SK-N-SH treated with all-trans-retinoic acid at 6 μM for 48 hours (cell line): Measurements from ENCODE around the gene ZAR1L.

Source experiments
- ISL1 ChIP-seq: fragments of 250-450 bp; sonication (Bioruptor Pico); IDR thresholded peaks from 2 replicates; pipeline ENCODE4 v2.1.2; 2022; ENCODE audit warnings: mild to moderate bottlenecking, moderate library complexity
- OSR1 ChIP-seq: fragments of 250-450 bp; sonication (Bioruptor Pico); IDR thresholded peaks from 2 replicates; pipeline ENCODE4 v1.8.0; 2022; ENCODE audit warnings: moderate library complexity, mild to moderate bottlenecking, inconsistent platforms
- PATZ1 ChIP-seq: fragments of 250-450 bp; sonication (Bioruptor Pico); IDR thresholded peaks from 2 replicates; pipeline ENCODE4 v1.8.0; 2020; ENCODE audit warnings: mild to moderate bottlenecking, moderate library complexity, borderline replicate concordance
- POU6F1 ChIP-seq: fragments of 250-450 bp; sonication (Bioruptor Pico); IDR thresholded peaks from 2 replicates; pipeline ENCODE4 v1.8.0; 2021; ENCODE audit warnings: low read depth, mild to moderate bottlenecking, moderate library complexity, borderline replicate concordance
- RARB ChIP-seq: fragments of 250-450 bp; sonication (Bioruptor Pico); IDR thresholded peaks from 2 replicates; pipeline ENCODE4 v1.8.0; 2021; ENCODE audit warnings: mild to moderate bottlenecking, moderate library complexity
- TOX ChIP-seq: fragments of 250-450 bp; sonication (Bioruptor Pico); IDR thresholded peaks from 2 replicates; pipeline ENCODE4 v1.8.0; 2021; ENCODE audit warnings: mild to moderate bottlenecking, moderate library complexity, borderline replicate concordance
- ZC3H10 ChIP-seq: fragments of 250-450 bp; sonication (Bioruptor Pico); IDR thresholded peaks from 2 replicates; pipeline ENCODE4 v1.5.1; 2021; ENCODE audit warnings: mild to moderate bottlenecking, moderate library complexity
- ZNF70 ChIP-seq: fragments of 450-650 bp; formaldehyde crosslinking; IDR thresholded peaks from 2 replicates; pipeline ENCODE4 v1.5.0; 2020; ENCODE audit warnings: mild to moderate bottlenecking, moderate library complexity

GRCh38 chr13:32278426-32278825 lies 36.7 kb downstream of the ZAR1L start:
- TF ChIP-seq ZC3H10 (CRISPR knock-in tag) (no peak), RARB (CRISPR knock-in tag) (no peak), ZNF70 (no peak), PATZ1 (no peak), OSR1 (CRISPR knock-in tag) (no peak), POU6F1 (CRISPR knock-in tag) (no peak), TOX (CRISPR knock-in tag) (no peak), ISL1 (CRISPR knock-in tag) (no peak)
